HG03108 (cell line): Measurements from ENCODE around the gene CLCN1.
"Not testable (repeated sequence)": the region's sequence is repeated elsewhere in the genome, so short reads cannot be mapped to it uniquely, and the experiment has no call there.

Source experiments
- ATAC-seq: cut with Tn5 transposase; IDR thresholded peaks from one replicate; pipeline ENCODE4 v1.9.1; 2021; ENCODE audit warnings: moderate library complexity; ENCODE audit not compliant: unreplicated experiment

The CLCN1 gene

DNA sequence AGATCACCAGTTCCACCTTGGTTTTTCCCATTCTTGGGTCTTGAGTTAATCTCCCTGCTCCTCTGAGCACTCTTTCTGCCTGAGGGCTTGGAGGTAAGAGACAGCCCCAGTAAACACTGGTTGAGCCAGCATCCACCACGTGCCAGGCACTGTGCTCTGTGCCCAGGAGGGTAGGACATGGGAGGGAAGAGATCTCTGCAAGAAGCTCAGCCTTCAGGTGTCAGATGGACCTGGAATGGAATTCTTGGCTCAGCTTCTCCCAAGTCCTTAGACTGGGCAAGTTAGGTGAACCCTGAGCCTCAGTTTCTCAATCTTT is 67.7 kb downstream of the CLCN1 start:
- ATAC-seq: no peak

DNA sequence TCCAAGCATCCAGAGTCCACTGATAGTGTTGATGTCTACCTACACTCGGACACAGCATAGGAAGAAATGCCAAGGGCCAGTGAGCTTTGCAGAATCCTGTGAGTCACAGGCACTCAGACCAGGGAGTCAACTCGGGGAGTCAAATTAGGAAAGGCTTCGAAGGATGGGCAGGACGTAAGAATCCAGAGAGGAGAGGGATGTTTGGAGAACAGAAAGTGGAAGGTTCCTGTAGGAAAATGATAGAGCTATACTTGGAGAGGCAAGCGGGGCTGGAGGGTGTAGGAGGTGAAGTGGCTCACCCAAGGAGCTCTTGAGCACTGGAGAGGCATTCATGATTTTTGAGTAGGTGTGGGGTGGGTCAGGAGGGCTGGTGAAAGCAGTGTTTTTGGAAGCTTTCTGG is 68.2 kb downstream of the CLCN1 start:
- ATAC-seq: no peak

DNA sequence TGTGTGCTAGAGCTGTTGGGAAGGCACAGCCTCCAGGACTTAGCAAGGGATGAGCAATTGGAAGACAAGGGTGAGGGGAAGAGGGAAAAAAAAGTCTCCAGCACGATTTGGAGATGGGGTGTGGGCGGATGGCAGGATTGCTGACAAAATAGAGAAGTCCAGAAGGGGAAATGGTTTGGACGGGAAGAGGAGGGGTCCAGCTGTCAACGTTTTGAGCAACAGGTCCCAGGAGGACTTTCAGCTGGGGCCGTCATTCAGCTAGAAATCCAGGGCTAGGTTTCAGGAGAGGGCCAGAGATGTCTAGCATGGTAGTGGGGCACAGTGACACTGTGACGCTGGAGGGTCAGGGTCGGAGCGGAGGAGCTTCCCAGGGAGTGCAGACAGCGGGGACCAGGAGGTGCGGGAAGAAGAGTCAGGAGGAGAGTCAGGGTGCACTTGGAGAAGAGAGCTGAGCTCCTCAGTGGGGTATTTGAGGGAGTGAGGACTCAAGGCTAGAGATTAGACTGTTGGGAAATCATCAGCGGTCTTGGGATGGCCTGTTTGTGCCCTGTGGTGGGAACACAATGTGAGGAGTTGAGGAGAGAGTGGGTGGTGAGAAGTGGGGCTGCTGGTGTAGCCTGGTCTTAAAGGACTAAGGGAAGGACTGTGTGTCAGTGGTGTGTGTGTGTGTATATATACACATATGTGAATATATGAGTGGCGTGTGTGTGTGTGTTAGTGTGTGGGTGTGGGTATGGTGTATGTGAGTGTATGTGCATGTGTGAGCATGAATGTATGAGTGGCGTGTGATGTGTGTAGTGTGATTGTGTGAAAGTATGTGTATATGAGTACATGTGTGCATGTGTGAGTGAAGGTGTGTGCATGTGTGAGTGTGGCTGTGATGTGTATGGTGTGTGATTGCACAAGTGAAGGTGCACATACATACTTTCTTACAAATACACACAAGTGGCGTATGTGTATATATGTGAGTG is 69.0 kb downstream of the CLCN1 start:
- ATAC-seq: no peak

DNA sequence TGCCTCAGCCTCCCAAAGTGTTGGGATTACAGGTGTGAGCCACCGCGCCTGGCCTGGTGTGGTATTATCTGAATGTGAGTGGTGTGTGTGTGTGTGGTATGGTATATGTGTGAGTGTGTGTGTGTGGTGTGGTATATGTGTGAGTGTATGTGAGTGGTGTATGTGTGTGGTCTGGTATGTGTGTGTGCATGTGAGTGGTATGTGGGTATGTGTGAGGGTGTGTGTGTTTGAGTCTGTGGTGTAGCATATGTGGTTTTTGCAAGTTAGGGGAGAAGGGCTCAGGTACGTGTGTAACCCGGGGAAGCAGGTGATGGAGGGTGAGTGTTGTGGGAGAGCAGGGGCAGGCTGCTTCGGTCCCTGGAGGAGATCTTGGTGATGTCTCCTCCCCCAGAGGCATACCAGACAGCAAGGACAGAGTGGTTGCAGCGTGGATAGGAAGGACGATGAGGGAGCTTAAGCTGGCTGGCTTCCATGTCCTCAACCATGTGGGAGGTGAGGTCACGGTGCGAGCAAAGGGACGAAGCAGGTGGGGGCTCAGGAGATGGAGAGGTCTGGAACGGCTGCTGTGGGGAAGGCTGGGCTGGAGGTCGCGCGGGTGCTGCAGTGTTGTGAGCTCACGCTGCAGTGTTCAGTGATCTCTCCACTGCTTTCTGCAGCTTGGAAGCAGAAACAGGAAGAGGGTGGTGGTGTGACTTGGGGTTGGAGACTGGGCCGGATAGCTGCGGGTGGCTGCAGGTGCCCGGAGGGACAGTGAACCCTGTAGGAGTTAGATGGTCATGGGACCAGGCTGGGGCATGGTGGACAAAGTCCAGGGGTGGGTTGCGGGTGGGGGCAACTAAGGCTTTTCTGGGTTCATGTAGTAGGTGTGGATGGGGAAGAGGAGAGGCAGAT is 70.2 kb downstream of the CLCN1 start:
- peak; percentile 48 for ATAC-seq

DNA sequence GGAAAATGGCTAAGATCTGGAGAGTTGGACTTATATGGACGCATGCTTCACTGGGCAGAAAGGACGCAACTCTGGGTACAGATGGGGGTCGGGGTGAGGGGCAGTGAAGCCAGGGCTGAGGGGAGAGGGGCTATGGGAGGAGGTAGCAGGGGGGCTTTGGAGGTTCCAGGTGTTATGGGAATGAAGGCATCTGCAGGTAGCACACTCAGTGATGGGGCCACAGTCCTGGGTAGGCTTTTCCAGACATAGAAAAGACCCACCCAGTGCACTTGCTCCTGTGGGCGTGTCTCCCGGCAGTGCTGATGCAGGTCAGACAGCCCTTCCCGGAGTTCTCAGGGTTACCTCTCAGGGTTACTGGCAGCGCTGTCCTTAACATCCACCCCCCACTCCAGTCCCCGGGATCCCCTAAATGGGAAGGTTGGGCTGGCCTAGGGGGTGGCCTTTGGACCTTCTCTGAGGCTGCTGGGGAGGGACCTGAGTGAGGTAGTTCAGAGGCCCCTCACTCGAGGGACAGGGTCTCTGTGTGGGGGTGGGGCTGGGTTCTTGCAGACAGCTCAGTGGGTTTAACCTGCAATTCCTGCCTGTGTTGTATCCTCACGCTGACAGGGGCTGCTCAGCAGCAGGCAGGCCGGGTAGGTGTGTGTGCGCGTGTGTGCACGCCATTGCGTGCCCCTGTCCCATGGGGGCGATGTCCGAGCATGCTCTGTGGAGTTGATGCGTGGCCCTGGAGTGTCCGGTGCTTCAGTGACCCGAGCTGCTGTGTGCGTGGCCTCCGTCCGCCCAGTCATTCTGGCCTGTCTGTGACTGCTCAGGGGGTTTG is 71.5 kb downstream of the CLCN1 start:
- no peak for ATAC-seq

DNA sequence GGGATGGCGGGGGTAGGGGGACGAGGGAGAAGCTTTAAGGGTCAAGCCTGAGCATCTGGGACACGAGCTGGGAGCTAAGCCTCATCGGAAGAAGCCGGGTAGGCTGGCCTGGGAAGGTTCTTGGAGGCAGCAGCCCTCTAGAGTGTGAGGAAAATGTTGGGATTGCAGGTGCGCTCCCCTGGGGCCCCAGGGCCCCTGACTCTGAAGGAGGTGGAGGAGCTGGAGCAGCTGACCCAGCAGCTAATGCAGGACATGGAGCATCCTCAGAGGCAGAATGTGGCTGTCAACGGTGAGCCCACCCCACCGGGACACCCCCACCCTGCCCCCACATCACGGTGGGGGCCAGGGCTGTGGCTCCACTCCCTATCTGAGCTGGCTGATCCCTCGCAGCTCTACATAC is 72.1 kb downstream of the CLCN1 start:
- ATAC-seq: no peak

DNA sequence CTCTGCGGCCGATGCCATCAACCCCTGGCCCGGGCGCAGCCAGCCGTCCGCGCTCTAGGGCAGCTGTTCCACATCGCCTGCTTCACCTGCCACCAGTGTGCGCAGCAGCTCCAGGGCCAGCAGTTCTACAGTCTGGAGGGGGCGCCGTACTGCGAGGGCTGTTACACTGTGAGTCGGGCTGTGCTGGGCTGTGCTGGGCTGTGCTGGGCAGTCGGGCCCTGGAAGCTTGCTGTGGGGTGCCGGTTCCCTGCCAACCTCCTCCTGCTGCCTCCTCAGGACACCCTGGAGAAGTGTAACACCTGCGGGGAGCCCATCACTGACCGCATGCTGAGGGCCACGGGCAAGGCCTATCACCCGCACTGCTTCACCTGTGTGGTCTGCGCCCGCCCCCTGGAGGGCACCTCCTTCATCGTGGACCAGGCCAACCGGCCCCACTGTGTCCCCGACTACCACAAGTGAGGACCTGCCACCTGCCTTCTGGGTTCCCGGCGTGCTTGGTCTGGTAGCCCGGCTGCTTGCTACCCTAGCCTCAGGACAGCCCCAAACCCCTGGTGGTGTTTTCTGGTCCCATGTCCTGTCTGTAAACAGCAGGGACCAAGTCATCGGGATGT is 72.7 kb downstream of the CLCN1 start:
- ATAC-seq: no peak

DNA sequence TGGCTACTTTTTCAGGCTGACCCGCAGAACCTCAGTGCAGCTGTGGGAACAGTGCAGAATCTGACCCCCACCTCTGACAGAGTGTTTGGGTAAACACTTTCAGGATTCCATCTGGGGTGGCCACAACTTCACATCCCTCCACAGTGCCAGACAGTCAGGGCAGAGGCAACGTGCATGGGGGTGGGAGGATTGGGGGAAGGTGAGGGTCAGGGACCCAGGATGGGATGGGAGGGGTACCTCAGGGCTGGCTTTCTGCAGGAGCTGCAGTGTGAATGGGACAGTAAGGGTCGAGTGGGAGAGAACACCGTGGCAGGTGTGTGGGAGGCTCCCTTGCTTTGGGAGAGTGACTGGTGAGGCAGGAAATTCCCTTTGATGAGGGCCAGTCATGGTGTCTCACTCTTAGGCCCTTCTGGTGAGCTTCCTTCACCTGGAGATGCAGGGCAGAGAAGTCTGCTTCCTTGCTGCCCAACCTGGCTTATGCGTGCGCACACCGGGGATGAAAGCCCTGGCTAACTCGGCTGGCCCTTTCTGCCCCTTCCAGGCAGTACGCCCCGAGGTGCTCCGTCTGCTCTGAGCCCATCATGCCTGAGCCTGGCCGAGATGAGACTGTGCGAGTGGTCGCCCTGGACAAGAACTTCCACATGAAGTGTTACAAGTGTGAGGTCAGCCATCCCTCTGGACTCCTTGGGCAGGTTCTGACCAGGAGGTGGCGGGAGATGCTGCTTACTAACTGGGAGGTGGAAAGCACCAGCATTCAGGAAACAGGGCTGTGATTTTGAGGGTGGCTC is 73.6 kb downstream of the CLCN1 start:
- ATAC-seq: no peak

DNA sequence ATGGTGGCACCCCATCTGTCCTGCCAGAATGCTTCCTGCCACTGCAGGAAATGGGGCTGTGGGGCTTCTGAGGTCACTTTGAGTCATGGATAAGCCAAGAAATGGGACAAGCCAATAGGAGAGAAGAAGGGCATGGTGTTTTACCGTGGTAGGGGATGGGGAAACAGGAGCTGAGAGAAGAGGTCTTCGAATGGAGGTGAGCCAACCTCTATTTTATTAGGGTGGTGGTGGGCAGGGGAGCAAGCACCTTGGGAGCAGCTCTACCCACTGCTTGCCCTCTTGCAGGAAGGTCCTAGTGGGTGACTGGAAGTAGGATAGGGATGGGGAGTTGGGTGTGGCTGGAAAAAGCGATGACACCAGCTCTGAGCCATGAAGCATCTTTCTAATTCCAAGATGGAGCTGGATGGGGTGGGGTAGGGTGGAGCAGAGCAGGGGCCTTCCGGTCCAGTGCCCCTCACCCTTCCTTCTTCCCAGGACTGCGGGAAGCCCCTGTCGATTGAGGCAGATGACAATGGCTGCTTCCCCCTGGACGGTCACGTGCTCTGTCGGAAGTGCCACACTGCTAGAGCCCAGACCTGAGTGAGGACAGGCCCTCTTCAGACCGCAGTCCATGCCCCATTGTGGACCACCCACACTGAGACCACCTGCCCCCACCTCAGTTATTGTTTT is 74.3 kb downstream of the CLCN1 start:
- no peak for ATAC-seq

DNA sequence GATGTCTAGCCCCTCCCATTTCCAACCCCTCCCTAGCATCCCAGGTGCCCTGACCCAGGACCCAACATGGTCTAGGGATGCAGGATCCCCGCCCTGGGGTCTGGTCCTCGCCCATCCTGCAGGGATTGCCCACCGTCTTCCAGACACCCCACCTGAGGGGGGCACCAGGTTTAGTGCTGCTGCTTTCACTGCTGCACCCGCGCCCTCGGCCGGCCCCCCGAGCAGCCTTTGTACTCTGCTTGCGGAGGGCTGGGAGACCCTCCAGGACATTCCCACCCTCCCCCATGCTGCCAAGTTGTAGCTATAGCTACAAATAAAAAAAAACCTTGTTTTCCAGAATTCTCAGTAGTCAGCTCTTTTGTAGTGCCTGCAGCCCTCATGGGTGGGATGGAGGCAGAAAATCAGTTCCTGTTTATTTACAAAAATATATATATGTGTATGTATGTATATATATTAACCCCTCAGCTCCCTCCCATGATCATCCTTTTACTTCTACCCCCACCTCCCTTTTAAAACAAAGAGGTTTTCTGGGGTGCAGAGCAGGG is 74.9 kb downstream of the CLCN1 start:
- ATAC-seq: no peak

DNA sequence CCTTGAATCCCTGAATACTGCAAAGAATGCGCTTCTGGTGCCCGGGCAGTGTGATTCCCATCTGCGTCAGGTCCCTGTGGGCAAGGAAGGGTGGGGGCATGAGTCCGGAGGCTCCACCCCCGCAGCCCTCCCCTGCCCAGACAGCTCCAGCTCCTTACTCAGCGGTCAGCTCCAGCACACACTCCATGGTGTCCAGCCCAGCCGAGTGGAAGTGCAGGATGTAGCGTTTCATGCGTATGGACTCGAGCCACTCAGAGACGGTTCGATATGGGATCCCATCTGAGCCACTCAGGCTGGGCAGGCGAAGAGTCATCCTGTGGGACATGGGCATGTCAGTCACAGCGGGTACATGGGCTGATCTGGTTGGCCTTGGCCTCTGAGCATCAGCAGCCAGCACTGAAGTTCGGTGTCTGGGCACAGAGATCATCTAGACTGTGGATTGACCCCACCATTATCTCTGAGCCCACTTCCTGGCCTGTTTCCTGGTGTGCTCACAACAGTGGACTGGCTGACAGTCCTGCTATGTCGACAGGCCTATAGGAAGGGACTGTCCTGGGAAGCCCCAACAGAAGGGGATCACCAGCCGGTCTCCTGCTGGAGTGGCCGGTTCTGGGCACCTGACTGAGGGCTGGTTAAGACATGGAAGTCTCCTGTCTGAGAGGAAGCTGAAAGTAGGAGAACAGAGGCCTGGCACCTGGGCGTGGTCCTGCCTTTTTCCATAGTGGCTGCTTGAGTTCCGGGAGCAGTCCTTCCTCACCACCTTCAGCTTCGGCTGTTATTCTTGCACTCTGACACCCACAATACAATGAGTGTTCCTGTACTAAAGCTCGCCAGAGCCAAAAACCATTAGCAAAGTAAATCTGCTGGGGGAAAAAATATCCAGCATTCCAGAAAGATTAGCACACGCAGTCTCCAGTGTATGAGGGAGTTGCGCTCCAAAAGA is 75.8 kb downstream of the CLCN1 start:
- no peak for ATAC-seq

DNA sequence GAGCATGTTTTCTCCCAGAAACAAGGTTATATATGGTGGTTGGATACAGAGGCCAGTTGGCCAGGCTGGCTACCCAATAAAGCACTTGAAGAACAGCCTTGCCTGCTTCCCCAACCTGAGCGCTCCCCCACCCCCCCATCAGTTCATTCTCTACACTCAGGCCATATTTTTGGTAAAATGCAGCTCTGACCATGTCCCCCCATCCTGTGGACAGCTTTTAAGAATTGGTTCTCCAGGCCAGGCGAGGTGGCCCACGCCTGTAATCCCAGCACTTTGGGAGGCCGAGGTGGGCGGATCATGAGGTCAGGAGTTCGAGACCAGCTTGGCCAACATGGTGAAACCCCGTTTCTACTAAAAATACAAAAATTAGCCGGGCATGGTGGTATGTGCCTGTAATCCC is 76.5 kb downstream of the CLCN1 start:
- ATAC-seq: not testable (repeated sequence)

DNA sequence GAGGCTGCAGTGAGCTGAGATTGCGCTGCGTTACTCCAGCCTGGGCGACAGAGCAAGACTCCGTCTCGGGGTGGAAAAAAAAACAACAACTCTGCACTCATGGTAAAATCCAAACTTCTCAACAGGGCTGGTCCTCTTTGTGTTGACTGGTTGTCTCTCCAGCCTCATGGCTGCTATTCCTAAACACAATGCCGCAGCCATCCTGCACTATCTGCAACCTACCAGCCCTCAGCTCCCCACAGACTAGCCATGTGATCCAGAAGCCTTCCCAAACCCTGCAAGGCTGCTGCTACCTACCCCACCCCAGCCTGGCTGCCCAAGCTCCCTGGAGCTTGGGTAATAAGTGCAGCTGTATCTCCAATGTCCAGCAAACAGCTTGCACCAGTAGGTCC is 77.0 kb downstream of the CLCN1 start:
- ATAC-seq: no peak

DNA sequence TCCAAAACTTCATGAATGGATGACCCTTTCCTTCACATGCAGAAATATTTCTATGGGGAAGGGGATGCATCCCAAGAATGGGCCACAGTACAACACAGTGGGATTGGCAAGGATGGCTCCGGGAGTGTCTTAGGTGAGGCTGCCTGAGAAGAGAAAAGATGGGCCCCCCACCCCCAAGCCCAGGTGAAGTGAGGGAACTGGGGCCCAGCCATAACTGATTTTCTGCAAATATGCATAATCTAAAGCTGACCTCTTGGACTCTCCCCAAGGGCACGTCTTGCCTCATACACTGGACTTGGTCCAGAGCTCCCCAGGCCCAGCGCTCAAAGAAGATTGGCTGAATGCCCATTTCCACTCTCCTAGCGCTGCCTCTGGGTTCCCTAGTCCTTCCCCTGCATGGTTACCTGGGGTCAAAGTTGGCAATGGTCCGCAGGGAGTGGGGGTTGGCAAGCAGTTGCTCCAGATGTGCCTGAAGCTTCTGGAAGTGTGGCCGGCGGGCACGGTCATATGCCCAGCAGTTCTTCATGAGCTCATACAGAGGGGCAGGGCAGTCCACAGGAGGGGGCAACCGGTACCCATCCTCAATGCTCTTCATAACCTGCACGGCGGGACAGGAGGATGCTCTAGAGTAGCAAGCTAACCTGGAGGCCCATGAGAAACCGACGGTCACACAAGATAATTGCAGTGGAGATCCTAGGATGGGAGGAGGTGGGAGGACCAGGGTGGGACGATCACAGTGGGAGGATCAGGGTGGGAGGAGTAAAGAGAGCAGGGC is 77.5 kb downstream of the CLCN1 start:
- ATAC-seq: no peak

DNA sequence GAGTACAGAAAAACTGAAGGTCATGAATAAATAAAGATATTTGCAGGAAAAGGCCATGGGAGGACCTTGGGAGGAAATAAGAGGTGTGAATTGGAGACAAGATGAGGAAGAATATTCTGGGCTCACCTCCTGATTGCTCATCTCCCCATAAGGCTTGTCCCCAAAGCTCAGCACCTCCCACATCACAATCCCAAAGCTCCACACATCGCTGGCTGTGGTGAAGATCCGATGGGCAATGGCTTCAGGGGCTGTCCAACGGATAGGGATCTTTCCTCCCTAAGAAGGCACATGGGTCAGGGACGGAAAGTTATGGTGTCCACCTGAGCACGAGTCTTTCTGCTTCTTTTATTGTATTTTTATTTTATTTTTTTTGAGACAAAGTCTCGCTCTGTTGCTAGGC is 78.2 kb downstream of the CLCN1 start:
- ATAC-seq: no peak

DNA sequence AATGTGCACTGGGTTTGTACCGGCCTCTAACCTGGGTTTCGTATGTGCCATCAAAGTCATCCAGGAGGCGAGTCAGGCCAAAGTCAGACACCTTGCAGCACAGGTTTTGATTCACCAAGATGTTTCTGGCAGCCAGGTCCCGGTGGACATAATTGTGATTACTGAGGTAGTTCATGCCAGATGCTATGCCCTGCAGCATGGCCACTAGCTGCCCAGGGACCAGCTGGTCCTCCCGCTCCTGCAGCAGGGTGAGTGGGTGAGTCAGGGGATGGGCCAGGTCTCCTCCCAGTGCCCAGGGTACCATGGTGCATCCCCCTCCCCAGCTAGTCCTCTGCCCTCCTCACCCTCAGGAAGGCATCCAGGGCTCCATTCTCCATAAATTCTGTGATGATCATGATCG is 78.9 kb downstream of the CLCN1 start:
- ATAC-seq: no peak
